HG03135 (cell line): ENCODE data around the gene VPS72.
"Not testable (repeated sequence)": the region's sequence is repeated elsewhere in the genome, so short reads cannot be mapped to it uniquely, and the experiment has no call there.

Experiments used
- ATAC-seq: cut with Tn5 transposase; IDR thresholded peaks from one replicate; pipeline ENCODE4 v1.9.1; 2021; ENCODE audit warnings: mild to moderate bottlenecking, moderate library complexity; ENCODE audit not compliant: unreplicated experiment

The VPS72 gene

DNA sequence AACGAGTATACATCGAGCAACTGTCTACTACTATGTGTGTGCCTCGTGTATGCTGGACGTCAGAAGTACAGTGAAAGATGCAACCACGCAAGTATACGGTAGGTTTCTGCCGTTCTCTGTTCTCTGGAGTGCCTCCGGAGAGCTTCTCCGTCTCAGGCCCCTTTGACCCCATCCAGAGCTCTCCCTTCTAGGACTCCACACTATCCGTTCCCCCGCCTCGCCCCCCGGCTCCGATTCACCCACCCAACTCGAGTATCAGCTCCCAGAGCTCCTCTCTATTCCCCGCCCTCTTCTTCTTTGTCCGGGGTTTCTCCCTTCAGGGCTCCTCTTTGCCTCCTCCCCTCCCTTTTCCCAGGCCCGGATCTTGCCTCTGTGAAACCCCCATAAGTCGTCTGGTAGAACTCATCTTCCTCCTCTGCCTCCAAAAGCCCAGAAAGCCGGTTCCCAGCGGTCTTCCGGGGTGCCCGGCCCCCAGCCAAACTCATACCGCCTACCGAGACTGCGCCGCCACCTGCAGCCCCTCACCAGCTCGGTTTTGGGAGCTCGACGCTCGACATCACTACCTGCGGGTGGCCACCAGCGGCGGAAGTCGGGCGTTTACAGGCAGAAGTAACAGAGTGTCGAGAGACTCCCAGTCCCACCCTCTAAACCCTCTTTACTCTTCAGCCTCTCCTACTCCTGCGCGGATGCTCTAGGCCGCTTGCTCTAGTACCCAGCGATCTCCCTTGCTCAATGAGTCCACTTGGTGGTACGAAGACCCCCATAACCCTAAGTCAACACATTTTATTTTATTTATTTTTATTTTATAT, at the start of gene VPS72:
Gene VPS72, minus strand, starts transcription at position 561 of the 809 bp plus-strand sequence. Its CDS starts 76 bp downstream, at position 485.
- peak; percentile 83 for ATAC-seq

DNA sequence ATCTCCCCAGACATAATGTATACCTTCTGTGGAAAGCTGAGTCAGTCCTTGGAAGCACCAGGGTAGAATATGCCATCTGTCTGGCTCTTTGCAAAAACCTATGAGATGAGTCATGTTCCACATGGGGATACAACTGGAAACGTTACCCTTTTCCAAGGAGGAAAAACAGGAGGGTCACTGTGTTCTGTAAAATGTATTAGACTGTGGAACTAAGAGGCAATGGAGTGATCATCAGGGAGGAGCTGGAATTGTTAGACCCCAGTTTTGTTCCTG, 48.4 kb upstream of the VPS72 start:
- ATAC-seq: no peak

GRCh38 chr1:151237678-151238466, 47.9 kb upstream of the VPS72 start:
- ATAC-seq: no peak

DNA sequence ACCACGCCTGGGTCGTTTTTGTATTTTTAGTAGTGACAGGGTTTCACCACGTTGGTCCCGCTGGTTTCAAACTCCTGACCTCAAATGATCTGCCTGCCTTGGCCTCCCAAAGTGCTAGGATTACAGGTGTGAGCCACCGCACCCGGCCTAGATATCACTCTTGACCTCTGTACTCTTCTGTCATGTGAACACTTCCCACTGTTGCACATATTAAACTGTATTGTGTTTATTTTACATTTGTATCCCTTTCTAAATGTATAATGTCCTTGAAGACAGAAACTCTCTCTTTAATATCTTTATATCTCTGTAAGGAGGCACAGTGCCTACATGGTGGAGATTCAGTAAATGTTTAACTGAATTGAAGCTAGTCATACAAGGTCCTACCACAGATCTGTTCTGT, 45.2 kb upstream of the VPS72 start:
- ATAC-seq: no peak

DNA sequence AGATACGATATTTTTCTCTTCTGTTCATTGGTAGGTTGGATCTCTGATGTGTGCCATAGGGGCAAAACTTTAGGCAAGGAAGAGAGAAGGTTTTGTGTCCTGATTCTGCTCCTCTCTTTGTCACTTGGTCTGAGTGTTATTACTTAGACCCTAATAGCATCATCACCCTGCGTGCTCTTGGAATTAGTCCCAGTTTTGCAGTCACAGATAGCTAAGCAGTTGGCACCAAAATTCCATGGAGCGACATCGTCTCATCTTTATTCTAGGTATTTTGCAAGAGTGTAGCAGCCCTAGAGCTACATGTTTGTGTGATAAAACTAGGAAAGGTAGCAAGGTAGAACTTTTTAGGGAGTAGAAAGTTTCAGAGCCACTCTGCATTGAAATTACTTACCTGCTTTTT, 32.1 kb upstream of the VPS72 start:
- no peak for ATAC-seq

- no peak for ATAC-seq
Measured at GRCh38 chr1:151221616-151222015, 31.6 kb upstream of the VPS72 start.

DNA sequence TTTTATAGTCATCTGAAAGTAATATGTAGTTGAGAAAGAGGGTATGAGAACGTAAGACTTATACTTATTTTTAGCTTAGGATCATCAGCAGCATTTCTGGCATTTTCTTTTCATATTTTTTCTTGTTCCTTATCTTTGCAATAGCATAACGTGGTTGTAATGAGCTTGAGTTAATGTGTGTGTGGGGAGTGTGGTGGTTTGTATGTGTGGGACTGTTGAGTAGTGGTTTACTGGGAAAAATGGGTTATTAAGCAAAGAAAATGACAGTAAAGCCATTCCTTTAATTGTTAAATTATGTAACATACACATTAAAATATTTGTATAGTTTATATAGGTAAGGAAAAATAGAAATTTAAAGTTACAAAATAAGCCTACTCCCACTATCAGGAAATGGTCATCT, 23.6 kb upstream of the VPS72 start:
- ATAC-seq: no peak

- no peak for ATAC-seq
Measured at GRCh38 chr1:151211972-151212705, 22.1 kb upstream of the VPS72 start.

DNA sequence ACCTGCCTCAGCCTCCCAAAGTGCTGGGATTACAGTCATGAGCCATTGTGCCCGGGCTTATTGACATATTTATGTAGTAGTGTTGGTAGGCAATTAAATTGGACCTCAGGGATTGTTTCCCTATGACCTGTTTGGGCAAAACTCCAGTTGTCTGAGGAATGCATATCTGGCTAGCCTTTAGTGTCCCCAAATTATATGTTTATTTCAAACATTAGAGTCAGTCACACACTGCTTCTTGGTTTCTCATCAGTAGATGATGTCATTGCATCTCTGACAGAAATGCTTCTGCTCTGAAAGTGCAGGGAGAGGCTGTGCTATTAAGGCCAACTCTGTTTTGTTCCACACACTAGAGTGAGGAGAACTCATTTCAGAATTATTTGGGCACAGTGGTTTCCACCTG, 20.8 kb upstream of the VPS72 start:
- ATAC-seq: no peak

DNA sequence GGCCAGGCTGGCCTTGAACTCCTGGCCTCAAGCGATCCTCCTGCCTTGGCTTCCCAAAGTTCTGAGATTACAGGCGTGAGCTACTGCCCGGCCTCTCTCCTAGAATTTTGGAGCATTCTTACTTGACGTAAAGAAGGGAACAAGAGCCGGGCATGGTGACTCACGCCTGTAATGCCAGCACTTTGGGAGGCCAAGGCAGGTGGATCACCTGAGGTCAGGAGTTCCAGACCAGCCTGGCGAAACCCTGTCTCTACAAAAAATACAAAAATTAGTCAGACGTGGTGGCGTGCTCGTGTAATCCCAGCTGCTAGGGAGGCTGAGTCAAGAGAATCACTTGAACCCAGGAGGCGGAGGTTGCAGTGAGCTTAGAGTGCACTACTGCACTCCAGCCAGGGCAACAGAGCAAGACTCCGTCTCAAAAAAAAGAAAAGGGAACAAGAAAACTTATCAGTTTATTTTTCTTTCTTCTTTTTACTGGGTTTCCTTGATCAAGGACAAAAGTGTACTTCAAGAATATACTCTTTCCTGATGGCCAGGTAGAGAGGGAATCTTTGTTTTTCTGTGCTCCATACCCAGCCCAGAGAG, 15.5 kb upstream of the VPS72 start:
- not testable (repeated sequence) for ATAC-seq

GRCh38 chr1:151199873-151200581, 10.0 kb upstream of the VPS72 start:
- no peak for ATAC-seq

DNA sequence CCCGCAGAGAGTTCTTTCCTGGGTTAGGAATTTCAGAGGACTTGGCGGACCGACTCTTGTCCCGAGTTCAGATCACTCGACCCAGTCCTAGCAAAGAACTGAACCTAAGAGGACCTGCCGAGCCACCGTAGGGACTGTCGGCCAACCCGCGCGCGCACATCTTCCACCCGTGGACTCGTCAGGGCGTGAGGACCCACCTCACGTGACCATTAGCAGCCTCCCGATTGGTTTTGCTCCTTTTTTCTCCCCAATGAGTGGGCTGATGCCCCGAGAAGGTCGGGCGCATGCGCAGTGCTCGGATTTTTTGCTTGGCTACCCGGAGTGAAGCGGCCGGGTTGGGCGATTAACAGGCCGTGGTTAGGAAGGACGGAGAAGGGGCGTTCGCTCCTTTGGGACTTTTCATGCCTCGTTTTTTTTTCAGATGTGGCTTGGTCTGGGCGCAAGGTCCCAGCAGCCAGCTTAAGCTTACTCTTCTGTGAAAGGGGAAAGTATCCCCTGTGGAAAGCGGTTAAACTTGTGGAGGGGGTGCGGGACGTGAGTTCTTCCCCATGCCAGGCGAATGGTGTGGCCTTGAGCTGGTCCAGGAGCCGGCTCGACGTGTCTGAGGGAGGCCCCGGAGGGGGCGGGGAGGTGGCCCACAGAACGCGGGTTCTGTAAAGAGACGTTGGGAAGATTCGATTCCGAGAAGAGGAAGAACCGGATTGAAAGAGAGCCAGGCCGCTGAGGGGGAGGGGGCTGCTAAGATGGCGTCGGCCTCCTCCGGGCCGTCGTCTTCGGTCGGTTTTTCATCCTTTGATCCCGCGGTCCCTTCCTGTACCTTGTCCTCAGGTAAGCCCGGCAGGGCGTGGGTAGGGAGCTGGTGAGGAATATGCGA, 8.5 kb upstream of the VPS72 start, which contains the start of gene PIP5K1A:
Gene PIP5K1A, plus strand, starts transcription at position 299 of the 874 bp plus-strand sequence. Its CDS starts 445 bp downstream, at position 744.
- peak; percentile 82 for ATAC-seq

DNA sequence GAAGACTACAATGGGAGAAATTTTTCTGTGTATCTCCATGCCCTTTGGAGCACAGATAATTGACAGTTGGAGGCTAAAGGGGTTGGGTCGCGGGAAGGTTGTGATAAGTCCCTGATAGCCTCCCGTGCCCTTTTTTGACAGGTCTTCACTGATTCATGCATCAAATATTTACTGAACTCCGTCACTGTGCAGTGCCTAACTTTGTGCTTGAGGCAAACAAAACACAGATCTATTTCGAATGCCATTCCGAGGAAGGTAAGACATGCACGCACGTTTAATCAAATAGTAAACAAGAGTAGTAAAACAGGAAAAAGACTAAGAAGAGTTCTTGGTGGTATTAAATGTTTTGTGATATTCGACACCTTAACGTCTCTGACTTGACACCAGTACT, 7.9 kb upstream of the VPS72 start:
- no peak for ATAC-seq

DNA sequence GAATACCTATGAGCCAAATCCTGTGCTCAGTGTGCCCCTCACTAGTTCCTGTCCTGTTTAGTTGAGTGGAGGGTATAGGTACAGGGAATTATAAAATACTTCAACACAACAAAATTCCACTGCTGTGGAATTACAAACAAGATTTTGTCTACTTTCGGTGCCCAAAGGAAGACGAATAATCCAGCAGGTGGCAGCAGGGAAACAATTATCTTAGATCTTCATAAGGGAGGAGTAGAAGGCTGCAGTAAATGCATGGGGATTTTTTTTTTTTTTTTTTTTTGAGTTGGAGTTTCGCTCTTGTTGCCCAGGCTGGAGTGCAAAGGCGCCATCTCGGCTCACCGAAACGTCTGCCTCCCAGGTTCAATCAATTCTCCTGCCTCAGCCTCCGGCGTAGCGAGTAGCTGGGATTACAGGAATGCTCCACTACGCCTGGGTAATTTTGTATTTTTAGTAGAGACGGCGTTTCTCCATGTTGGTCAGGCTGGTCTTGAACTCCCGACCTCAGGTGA, 6.3 kb upstream of the VPS72 start:
- ATAC-seq: no peak

- not testable (repeated sequence) for ATAC-seq
Measured at GRCh38 chr1:151194894-151195594, 5.0 kb upstream of the VPS72 start.

DNA sequence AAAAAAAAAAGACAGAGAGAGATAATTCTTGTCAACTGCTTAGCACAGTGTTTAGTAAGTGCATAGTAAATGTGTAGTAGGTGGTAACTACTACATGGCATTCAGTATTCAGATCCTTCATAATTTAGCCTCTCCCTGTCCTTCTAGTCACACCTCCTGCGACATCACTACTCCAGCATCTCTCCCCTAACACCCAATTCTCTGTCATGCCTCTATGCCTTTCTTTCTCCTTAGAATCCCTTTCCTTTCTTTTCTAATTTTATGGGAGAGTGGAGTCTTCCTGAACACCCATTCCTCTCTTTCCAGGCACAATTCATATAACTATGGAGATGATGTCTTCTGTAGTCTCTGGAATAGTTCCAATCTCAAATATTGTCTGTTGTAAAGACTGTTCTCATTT, 3.9 kb upstream of the VPS72 start:
- no peak for ATAC-seq

GRCh38 chr1:151193304-151193703, 3.3 kb upstream of the VPS72 start:
- ATAC-seq: no peak

DNA sequence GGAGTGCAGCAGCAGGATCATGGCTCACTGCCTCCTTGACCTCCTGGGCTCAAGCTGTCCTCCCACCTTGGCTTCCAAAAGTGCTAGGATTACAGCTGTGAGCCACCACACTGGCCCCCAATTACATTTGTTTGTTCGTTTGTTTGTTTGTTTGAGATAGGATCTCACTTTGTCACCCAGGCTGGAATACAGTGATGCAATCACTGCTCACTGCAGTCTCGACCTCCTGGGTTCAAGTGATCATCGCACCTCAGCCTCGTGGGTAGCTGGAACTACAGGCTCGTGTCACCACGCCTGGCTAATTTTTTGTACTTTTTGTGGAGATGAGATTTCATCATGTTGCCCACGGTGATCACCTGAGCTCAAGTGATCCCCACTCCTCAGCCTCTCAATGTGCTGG, 2.0 kb upstream of the VPS72 start:
- no peak for ATAC-seq

GRCh38 chr1:151188667-151189066, 1.3 kb downstream of the VPS72 start:
- ATAC-seq: not testable (repeated sequence)
